A549 (cell line): ENCODE data around the gene PDP2. TPM values are rescaled to one million over a fixed set of nuclear protein-coding genes. Genes with fewer than 3 reads are reported as not detected.
A peak's percentile ranks its signal among the peaks of the same experiment; 100 is the strongest.

Experiments
- ATAC-seq, 2 experiments: fragments of 200-7000 bp in 1 of 2; fragments of >200 bp in 1 of 2; cut with Nextera tagmentation in 1 of 2; cut with Tn5 transposase in 1 of 2; 3 replicates each; pipeline versions ENCODE4 v1.8.0 to v1.9.1; 2018 to 2020; ENCODE audit warnings: mild to moderate bottlenecking in 1 of 2, moderate library complexity in 1 of 2
- CTCF ChIA-PET: fragments of 300-600 bp; sonication (Branson Sonifier 250); formaldehyde crosslinking; extraction: SDS; loops from one replicate; lab custom pipeline; 2021; ENCODE audit warnings: antibody characterized with exemption, inconsistent platforms; lab: Yijun Ruan, JAX
- POLR2A ChIA-PET: fragments of 350-600 bp; formaldehyde crosslinking; extraction: SDS; loops from one replicate; lab custom pipeline; 2021; ENCODE audit warnings: antibody characterized with exemption, inconsistent platforms; lab: Yijun Ruan, JAX
- DNase-seq, 2 experiments: peaks; one replicate each; pipeline versions ENCODE4 v3.0.0 to v3.0.0-alpha.2; 2011 to 2016; ENCODE audit warnings: low read depth in 1 of 2, low spot score in 1 of 2
- FAIRE-seq: peaks from 2 replicates; lab custom pipeline; 2011; peaks lifted over from hg19 to GRCh38; lab: Jason Lieb, UNC
- H3K27ac ChIP-seq, 2 experiments: fragments of >200 bp; sonication (Bioruptor Twin); formaldehyde crosslinking; 3 replicates each; pipeline ENCODE4 v1.5.1; 2016 to 2017
- H3K4me1 ChIP-seq: fragments of >200 bp; sonication (Bioruptor Twin); formaldehyde crosslinking; 3 replicates; pipeline ENCODE4 v1.6.1; 2016
- H3K4me2 ChIP-seq: fragments of >200 bp; sonication (Bioruptor Twin); formaldehyde crosslinking; 3 replicates; pipeline ENCODE4 v1.6.1; 2016
- H3K4me3 ChIP-seq: fragments of >200 bp; sonication (Bioruptor Twin); formaldehyde crosslinking; 3 replicates; pipeline ENCODE4 v1.5.1; 2016
- H3K9me3 ChIP-seq: fragments of >200 bp; sonication (Bioruptor Twin); formaldehyde crosslinking; 3 replicates; pipeline ENCODE4 v1.6.1; 2016
- BCL3 ChIP-seq: fragments of >200 bp; sonication (Bioruptor Twin); formaldehyde crosslinking; IDR thresholded peaks from 3 replicates; pipeline ENCODE4 v1.6.1; 2016
- BHLHE40 ChIP-seq: IDR thresholded peaks from 2 replicates; pipeline ENCODE4 v1.6.1; 2012; ENCODE audit warnings: low read depth, low read length, inconsistent platforms
- CHD2 ChIP-seq: fragments of 150-350 bp; IDR thresholded peaks from 2 replicates; pipeline ENCODE4 v1.6.1; 2014; ENCODE audit warnings: low read length; ENCODE audit not compliant: partially characterized antibody
- EHF ChIP-seq: fragments of 250-450 bp; sonication (Bioruptor Pico); IDR thresholded peaks from 2 replicates; pipeline ENCODE4 v1.5.0; 2020; ENCODE audit warnings: mild to moderate bottlenecking
- ESRRA ChIP-seq: fragments of 150-350 bp; IDR thresholded peaks from 2 replicates; pipeline ENCODE4 v1.6.1; 2014; ENCODE audit warnings: mild to moderate bottlenecking, low read length, borderline replicate concordance
- FOSB ChIP-seq: fragments of 250-450 bp; sonication (Bioruptor Pico); IDR thresholded peaks from 2 replicates; pipeline ENCODE4 v1.5.0; 2020; ENCODE audit warnings: mild to moderate bottlenecking, moderate library complexity
- FOXS1 ChIP-seq: fragments of 250-450 bp; sonication (Bioruptor Pico); IDR thresholded peaks from 2 replicates; pipeline ENCODE4 v1.5.0; 2020; ENCODE audit warnings: mild to moderate bottlenecking, moderate library complexity
- HEYL ChIP-seq: fragments of 250-450 bp; sonication (Bioruptor Pico); IDR thresholded peaks from 2 replicates; pipeline ENCODE4 v1.8.0; 2021; ENCODE audit warnings: mild to moderate bottlenecking, moderate library complexity
- HMGXB4 ChIP-seq: fragments of 250-450 bp; sonication (Bioruptor Pico); IDR thresholded peaks from 2 replicates; pipeline ENCODE4 v1.5.0; 2021; ENCODE audit warnings: mild to moderate bottlenecking, moderate library complexity, borderline replicate concordance
- HOXA7 ChIP-seq: fragments of 250-450 bp; sonication (Bioruptor Pico); IDR thresholded peaks from 2 replicates; pipeline ENCODE4 v1.5.0; 2020; ENCODE audit warnings: mild to moderate bottlenecking, moderate library complexity
- HOXB13 ChIP-seq: fragments of 250-450 bp; sonication (Bioruptor Pico); IDR thresholded peaks from 2 replicates; pipeline ENCODE4 v1.5.0; 2020; ENCODE audit warnings: low read depth, mild to moderate bottlenecking, moderate library complexity
- HOXB5 ChIP-seq: fragments of 250-450 bp; sonication (Bioruptor Pico); IDR thresholded peaks from 2 replicates; pipeline ENCODE4 v1.5.0; 2020; ENCODE audit warnings: mild to moderate bottlenecking, moderate library complexity
- JUN ChIP-seq, 2 experiments: fragments of >200 bp; sonication (Bioruptor Twin); formaldehyde crosslinking; IDR thresholded peaks; 2 replicates in 1 of 2; 3 replicates in 1 of 2; pipeline ENCODE4 v1.6.1; 2016 to 2017
- KDM5A ChIP-seq: fragments of 200-600 bp; sonication (generic); IDR thresholded peaks from 2 replicates; pipeline ENCODE4 v1.6.1; 2016; ENCODE audit warnings: antibody characterized with exemption, mild to moderate bottlenecking
- MAX ChIP-seq: IDR thresholded peaks from 2 replicates; pipeline ENCODE4 v1.6.1; 2012
- MAZ ChIP-seq: fragments of 150-350 bp; IDR thresholded peaks from 2 replicates; pipeline ENCODE4 v1.6.1; 2014; ENCODE audit warnings: antibody characterized with exemption, low read depth, low read length, borderline replicate concordance
- NPAS2 ChIP-seq: fragments of 250-450 bp; sonication (Bioruptor Pico); IDR thresholded peaks from 2 replicates; pipeline ENCODE4 v1.8.0; 2022; ENCODE audit warnings: mild to moderate bottlenecking, moderate library complexity, borderline replicate concordance
- RCOR1 ChIP-seq: fragments of 150-350 bp; IDR thresholded peaks from 2 replicates; pipeline ENCODE4 v1.6.1; 2014; ENCODE audit warnings: antibody characterized with exemption, low read length, low read depth
- REST ChIP-seq: fragments of 200-600 bp; sonication (generic); IDR thresholded peaks from 2 replicates; pipeline ENCODE4 v1.6.1; 2016; ENCODE audit warnings: antibody characterized with exemption, mild to moderate bottlenecking, moderate library complexity
- RNF2 ChIP-seq: fragments of 200-600 bp; sonication (generic); IDR thresholded peaks from 2 replicates; pipeline ENCODE4 v1.6.1; 2016; ENCODE audit warnings: low read depth, mild to moderate bottlenecking, antibody characterized with exemption, moderate library complexity, borderline replicate concordance
- SMC3 ChIP-seq: fragments of >200 bp; sonication (Bioruptor Twin); formaldehyde crosslinking; IDR thresholded peaks from 3 replicates; pipeline ENCODE4 v1.6.1; 2018; ENCODE audit warnings: inconsistent platforms
- SREBF2 ChIP-seq: fragments of 450-650 bp; IDR thresholded peaks from 2 replicates; pipeline ENCODE4 v1.6.1; 2014; ENCODE audit warnings: mild to moderate bottlenecking, moderate library complexity
- TFCP2L1 ChIP-seq: fragments of 250-450 bp; sonication (Bioruptor Pico); IDR thresholded peaks from 2 replicates; pipeline ENCODE4 v1.5.0; 2021; ENCODE audit warnings: mild to moderate bottlenecking
- TP53 ChIP-seq: fragments of 250-450 bp; sonication (Bioruptor Pico); IDR thresholded peaks from 2 replicates; pipeline ENCODE4 v1.5.0; 2021; ENCODE audit warnings: mild to moderate bottlenecking, moderate library complexity
- WGBS: methylation state at CpG from one replicate; pipeline ENCODE4 v1.1.6; 2017; ENCODE audit errors: missing lambda C conversion rate; 5-methylcytosine and 5-hydroxymethylcytosine counted together
- polyA plus RNA-seq, 4 experiments: library from polyadenylated mRNA; depleted of rRNA in 3 of 4; stranded (reverse); fragments of >200 nt; fragmentation: RNase III in 1 of 4; extraction: RNeasy Plus Mini Kit Qiagen cat#74134 plus additional on column Dnase treatment in 1 of 4; gene quantifications; 2 replicates in 3 of 4; 3 replicates in 1 of 4; pipeline ENCODE4 v1.2.3, GENCODE V29; 2011 to 2017

The PDP2 gene
- polyA plus RNA-seq, 2 of the 4 experiments (the other 2 are of a cell fraction) = 10.0 to 10.5 TPM

- ATAC-seq (peak; percentile 70 to 78), DNase-seq (peak in 1 of 2 experiments; percentile 47), FAIRE-seq (no peak)
- Histone ChIP-seq H3K4me1 (peaks cover 9% of the 10 kb centered on the region; the same call in 1 of the 3 replicates), H3K4me3 (no peak overlapping the region), H3K9me3 (no peaks in the 10 kb centered on the region), H3K4me2 (peak overlapping the region; percentile 15; the same call in 1 of the 3 replicates), H3K27ac (peak overlapping the region in 1 of 2 experiments; percentile 25; a peak in 1 of 6 replicates)
- POLR2A ChIA-PET = no interaction called here
- CTCF ChIA-PET = interaction anchor here (0.6 to 8.7 kb wide), 7 partner anchors 9 to 250 kb away, joined by 3 to 90 read pairs (median 9); partner anchors contain the start of genes NAE1 and PDP2
- TF ChIP-seq JUN (IDR thresholded peaks at IDR 0.05) = no peak
- no peak for TF ChIP-seq MAX
- no peak for TF ChIP-seq HOXA7 (CRISPR knock-in tag)
- no peak for TF ChIP-seq SREBF2
- TF ChIP-seq BHLHE40 = no peak
- no peak for TF ChIP-seq HEYL (CRISPR knock-in tag)
- WGBS = 20% methylated on average over 4 of the region's 4 CpGs
Measured at GRCh38 chr16:66858740-66859396, 21.4 kb upstream of the PDP2 start.

- DNase-seq (no peak), FAIRE-seq (no peak), ATAC-seq (no peak)
- 83% methylated on average over 3 of the region's 3 CpGs for WGBS
- H3K27ac ChIP-seq = peak overlapping the region in 1 of 2 experiments; percentile 25; a peak in 1 of 6 replicates
- CTCF ChIA-PET = interaction anchor here (0.7 to 8.7 kb wide), 9 partner anchors 8 to 251 kb away, joined by 3 to 90 read pairs (median 3); partner anchors contain the start of genes DYNC1LI2, NAE1 and PDP2
- POLR2A ChIA-PET = no interaction called here
- H3K4me1 ChIP-seq = peaks cover 9% of the 10 kb centered on the region; the same call in 1 of the 3 replicates
- peak overlapping the region; percentile 15; the same call in 1 of the 3 replicates for H3K4me2 ChIP-seq
- H3K9me3 ChIP-seq = no peaks in the 10 kb centered on the region
- TF ChIP-seq SREBF2 (no peak), ESRRA (no peak), KDM5A (no peak), TFCP2L1 (CRISPR knock-in tag) (no peak), MAZ (no peak), RCOR1 (no peak), FOSB (CRISPR knock-in tag) (no peak), HMGXB4 (CRISPR knock-in tag) (no peak)
- no peak overlapping the region for H3K4me3 ChIP-seq
Measured at GRCh38 chr16:66859397-66860068, 20.8 kb upstream of the PDP2 start.

- no peak for ATAC-seq
- no peak for FAIRE-seq
- no peak for DNase-seq
- Histone ChIP-seq H3K27ac (no peak overlapping the region), H3K4me1 (peaks cover 9% of the 10 kb centered on the region; the same call in 1 of the 3 replicates), H3K4me2 (no peak overlapping the region), H3K4me3 (no peak overlapping the region), H3K9me3 (no peaks in the 10 kb centered on the region)
- 77% methylated on average over 8 of the region's 8 CpGs for WGBS
- CTCF ChIA-PET = interaction anchor here (1.2 to 3.5 kb wide), 7 partner anchors 11 to 253 kb away, joined by 4 to 17 read pairs (median 6); partner anchors contain the start of gene NAE1
- TF ChIP-seq JUN (IDR thresholded peaks at IDR 0.05) (no peak), BCL3 (no peak), EHF (no peak), NPAS2 (CRISPR knock-in tag) (no peak), FOXS1 (no peak), SMC3 (no peak), HOXB5 (CRISPR knock-in tag) (no peak), HOXB13 (CRISPR knock-in tag) (no peak), REST (no peak), FOSB (CRISPR knock-in tag) (no peak), CHD2 (no peak), TP53 (CRISPR knock-in tag) (no peak), SREBF2 (no peak), BHLHE40 (no peak), RNF2 (no peak)
- POLR2A ChIA-PET = interaction anchor here (0.8 kb wide), 1 partner anchor 11 kb away, joined by 4 read pairs; no protein-coding TSS in a partner anchor
Measured at GRCh38 chr16:66862023-66862520, 18.2 kb upstream of the PDP2 start.
